ENCODE measurements around the gene WASHC3.
A peak's percentile ranks its signal among the peaks of the same experiment; 100 is the strongest.
"Not testable (repeated sequence)": the region's sequence is repeated elsewhere in the genome, so short reads cannot be mapped to it uniquely, and the experiment has no call there.

The WASHC3 gene

DNA sequence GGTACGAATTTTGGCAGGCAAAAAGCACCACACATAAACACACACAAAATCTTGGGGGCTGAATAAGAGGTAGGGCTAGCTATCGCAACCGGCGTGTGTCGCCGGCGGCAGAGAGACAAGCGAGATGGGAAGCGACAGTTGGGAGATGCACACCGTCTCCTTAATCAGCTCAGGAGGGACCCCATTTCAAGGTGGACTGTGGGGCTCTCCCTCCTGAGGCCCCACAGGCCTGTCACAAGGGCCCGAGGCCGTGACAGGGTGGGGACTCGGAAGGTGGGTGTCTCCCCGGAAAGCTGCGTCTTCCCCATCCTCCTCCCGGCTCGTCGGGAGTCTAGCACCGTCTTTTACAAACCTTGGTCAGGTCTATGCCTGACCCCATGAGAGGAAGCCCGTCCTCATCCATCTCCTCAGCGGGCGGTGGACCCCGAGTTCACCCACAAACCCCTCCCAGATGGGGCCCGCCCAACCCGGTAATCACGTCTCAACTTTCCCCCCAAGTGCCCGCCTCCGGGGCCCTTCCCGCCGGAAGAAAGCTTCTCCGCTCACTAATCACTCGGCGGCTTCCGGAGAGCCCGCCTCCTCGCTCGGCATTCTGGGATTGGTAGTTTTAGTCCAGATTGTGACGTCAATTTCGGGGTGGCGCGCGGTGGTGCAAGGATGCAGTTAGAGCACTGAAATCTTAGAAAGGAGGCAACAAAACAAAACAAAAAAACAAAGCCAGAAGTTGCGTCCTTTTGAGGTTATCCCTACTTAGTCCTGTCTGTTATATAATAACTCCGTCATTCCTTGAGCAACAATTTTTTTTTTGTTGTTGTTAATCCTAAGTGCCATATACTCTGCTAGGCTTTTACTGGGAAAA, at the start of gene WASHC3:
Gene WASHC3 (minus strand): TSS at position 432 of the 859 bp plus-strand sequence. CDS start 29 bp downstream, at position 403.
- peak; percentile 98 for DNase-seq

DNA sequence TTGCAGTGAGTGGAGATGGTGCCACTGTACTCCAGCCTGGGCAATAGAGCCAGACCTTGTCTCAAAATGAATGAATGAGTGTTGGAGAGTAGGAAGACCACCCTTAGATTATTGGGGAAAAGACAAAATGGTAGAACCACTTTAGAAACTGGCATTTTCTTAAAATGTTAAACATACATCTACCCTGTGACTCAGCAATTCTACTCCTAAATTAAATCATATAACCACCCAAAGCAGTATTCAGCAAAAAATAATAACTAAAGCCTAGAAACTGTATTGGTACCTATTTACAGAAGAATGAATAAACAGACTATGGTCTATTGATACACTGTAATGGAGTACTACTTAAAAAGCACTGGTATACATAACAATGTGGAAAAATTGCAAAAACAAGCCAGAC, 49.0 kb upstream of the WASHC3 start:
- no peak for DNase-seq

- no peak for DNase-seq
Observed at GRCh38 chr12:102107970-102108369, 46.2 kb upstream of the WASHC3 start.

GRCh38 chr12:102106905-102107304, 45.1 kb upstream of the WASHC3 start:
- DNase-seq = no peak

GRCh38 chr12:102096855-102097254, 35.1 kb upstream of the WASHC3 start:
- DNase-seq = no peak

DNA sequence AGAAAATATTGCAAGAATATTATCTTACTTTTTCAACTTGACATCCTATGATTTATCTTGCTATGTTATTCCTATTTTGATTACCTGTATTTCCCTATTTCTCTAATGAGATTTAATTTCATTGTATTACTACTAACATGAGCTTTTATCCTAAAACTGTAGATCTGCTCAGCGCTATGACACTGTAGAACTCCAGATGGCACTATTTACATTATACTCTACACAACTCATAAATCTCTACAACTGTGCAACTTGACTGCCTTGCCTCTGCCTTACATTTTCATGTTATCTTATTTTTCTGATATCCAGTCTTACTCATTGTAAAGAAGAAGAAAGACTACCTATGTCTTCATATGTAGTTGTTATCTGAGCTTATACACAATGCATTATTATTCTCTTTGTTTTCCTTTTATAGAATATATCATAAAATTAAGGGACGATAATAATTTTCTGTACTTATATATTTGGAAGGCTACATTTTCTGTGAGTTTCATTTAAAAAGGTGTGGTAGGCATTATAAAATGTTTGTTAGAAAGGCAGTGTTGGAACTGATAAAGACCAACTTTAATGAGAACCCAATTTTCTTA, 34.0 kb upstream of the WASHC3 start:
- DNase-seq = no peak

DNA sequence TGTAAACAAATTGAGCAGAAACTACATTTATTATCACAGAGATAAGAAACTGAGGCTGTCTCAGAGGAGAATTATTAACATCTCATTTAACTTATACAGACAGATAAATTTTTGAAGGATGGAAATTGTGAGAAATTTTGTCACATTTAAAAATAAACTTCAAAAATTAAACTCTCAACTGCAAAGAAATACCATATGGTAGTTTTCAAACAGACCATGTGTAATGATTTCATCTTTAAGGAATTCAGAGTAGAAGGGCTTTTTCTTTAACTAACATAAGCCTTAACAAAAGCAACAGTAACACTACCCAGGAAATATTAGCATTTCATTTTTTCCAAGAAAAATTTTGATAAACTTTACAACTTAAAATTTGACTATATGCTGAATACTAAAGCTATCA, 31.5 kb upstream of the WASHC3 start:
- DNase-seq = no peak

DNA sequence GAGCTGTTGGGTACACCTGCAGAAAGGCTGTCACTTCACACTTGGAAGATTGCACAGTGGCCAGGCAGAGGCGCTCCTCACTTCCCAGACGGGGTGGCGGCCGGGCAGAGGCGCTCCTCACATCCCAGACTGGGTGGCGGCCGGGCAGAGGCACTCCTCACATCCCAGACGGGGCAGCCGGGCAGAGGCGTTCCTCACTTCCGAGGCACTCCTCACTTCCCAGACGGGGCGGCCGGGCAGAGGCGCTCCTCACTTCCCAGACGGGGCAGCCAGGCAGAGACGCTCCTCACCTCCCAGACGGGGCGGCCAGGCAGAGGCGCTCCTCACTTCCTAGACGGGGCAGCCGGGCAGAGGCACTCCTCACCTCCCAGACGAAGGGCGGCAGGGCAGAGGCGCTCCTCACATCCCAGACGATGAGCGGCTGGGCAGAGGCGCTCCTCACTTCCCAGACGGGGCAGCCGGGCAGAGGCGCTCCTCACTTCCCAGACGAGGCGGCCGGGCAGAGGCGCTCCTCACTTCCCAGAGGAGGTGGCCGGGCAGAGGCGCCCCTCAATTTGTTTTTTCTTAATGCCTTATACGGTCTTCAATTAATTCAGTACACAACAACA, 27.5 kb upstream of the WASHC3 start:
- DNase-seq = not testable (repeated sequence)

DNA sequence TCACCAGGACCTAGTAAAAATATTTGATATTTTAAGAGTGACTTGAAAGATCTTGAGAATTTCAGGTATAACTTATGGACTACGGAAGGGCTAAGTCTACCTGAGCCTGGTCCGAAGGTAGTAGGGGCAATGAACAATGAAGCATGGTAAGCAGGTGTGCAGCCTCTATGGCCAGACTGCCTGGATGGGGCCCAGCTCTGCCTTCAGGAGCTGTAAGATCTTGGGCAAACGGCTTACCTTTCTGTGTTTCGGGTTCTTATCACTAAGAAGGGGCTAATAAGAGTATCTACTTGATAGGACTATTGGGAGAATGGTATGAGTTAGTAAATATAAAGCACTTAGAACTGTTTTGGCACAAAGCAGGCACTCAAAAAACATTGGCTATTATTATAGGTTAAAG, 19.1 kb upstream of the WASHC3 start:
- DNase-seq = no peak

GRCh38 chr12:102072092-102072491, 10.3 kb upstream of the WASHC3 start:
- DNase-seq = not testable (repeated sequence)

DNA sequence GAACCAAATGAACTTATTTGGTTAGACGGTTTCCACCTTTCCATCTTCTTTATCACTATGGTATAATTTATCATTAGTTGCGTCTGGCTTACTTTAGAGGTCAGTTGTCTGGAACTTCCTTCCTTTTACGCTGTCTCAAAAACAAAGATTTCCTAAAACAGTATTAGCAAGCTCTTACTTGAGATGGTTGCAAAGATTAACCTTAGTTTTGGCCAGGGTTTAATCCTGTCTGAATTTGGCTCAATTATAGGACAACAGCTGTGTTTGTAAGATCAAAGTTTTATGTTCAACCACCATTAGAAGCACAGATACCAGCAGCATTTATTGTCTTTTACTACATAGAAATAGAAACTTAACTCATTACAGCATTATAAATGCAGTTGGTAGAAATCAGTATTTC, 7.9 kb upstream of the WASHC3 start:
- DNase-seq = no peak

DNA sequence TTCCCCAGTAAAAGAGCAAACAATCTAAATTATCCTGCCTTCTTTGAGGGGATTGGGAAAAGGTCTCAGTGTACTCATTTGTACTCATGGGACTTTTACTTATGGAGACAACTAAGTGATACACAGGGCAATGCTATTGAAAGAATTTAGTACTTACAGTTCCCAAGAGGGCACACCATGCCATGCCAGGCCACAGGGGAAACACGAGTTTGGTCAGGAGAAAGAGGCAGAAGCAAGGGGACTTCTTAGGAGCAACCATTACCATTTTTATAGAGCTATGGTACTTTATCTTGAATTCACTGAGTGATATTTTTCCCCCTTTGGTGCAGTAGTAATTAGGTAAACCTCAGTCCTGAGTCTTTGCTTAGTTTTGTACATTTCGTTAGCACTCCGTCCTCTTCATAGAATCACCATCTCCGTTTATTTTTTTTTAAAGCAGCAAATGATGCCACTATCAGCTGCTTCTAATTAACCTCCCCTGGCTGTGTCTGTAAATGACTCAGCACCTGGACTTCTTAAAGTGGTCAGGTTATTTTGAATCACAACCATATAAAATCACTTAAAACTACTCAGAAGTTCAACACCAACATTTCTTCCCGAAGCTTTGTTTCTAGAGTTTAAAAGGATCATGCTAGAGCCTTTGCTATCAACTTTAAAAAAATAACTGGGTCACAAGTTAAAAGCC, 5.9 kb upstream of the WASHC3 start:
- DNase-seq = no peak

DNA sequence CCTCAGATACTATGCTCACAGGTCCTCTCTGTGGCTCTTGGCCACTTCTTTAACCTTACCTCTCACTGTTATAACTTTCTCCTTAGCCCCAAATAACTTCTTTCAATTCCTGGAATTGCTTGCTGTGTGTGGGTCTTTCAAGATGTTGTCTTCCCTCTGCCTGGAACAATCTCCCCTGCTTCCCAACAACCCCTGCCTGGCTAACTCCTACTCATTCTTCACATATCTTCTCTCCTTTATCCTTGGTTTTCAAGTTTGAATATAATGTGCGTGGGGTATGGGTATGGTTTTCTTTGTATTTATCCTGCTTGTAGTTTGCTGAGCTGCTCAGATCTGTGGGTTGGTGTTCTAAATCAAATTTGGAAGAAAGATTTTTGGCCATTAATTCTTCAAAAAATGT, 2.7 kb upstream of the WASHC3 start:
- DNase-seq = no peak

- no peak for DNase-seq
Observed at GRCh38 chr12:102063069-102063468, 1.3 kb upstream of the WASHC3 start.

DNA sequence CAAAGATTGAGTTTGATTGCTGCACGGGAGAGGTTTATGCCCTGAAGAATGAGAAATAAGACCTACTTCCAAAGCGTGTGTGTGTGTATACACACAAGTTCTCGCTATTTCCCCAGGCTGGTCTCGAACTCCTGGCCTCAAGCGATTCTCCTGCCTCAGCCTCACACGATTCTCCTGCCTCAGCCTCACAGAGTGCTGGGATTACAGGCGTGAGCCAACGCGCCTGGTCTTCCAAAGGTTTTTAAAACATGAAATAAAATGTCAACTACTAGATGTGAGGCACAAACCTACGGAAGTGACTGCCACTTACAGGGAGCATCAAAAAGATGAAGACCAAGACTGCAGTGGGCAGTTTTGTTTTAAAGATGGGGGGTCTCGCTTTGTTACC, 622 bp upstream of the WASHC3 start:
- DNase-seq = no peak

DNA sequence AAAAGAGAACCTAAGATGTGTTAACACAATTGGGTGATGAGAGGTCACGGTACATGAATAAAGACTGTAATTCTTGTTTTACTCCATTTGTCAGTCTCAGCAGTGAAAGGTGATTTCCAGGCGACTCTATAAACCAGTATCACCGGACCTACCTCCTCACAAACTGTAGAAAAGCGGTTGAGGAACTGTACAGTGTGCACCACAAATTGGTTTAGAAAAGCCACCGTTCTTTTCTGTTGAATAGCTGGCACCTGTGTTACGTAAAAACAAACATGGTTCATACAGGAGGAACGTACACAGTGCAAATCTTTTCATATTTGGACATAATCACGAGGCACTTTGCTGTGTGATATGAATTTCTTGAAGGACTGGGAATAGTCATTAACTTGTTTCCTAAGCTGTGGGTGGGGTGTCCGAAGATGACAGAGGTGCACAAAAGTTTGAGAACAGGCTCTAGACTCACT, 663 bp downstream of the WASHC3 start:
- no peak for DNase-seq

GRCh38 chr12:102059343-102059742, 2.4 kb downstream of the WASHC3 start:
- no peak for DNase-seq

GRCh38 chr12:102054345-102054744, 7.4 kb downstream of the WASHC3 start:
- no peak for DNase-seq

DNA sequence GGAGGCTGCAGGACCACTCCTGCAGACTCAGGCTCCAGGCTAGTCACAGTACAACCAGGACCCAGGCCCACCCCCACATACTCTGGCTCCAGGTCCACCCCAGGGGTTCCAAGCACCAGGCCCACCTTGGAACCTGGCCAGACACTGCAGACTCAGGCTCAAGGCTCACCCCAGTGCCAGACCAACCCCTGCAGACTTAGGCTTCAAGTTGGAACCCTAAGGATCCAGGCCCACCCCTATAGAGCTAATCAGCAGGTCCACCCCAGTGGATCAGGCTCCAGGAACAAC, 8.8 kb downstream of the WASHC3 start:
- DNase-seq = no peak

GRCh38 chr12:102052192-102053061, 9.4 kb downstream of the WASHC3 start:
- DNase-seq = peak; percentile 18

GRCh38 chr12:102051431-102051965, 10.3 kb downstream of the WASHC3 start:
- DNase-seq = no peak

All from right hindlimb (tissue), 1 donor.